GM08714 (cell line): Measurements from ENCODE around the gene EGR4.

ENCODE experiments used
- H3K4me3 ChIP-seq: fragments of 200-500 bp; sonication (Bioruptor generic); 2 replicates; pipeline ENCODE4 v1.5.1; 2014; ENCODE audit warnings: mild to moderate bottlenecking, low read length, inconsistent platforms
- ZNF274 ChIP-seq: IDR thresholded peaks from 2 replicates; pipeline ENCODE4 v1.6.1; 2012; ENCODE audit warnings: mild to moderate bottlenecking, low read depth, low read length

Gene EGR4

GRCh38 chr2:73295751-73296400 is 2.5 kb upstream of the EGR4 start:
- TF ChIP-seq ZNF274 = no peak
- H3K4me3 ChIP-seq = no peak overlapping the region

DNA sequence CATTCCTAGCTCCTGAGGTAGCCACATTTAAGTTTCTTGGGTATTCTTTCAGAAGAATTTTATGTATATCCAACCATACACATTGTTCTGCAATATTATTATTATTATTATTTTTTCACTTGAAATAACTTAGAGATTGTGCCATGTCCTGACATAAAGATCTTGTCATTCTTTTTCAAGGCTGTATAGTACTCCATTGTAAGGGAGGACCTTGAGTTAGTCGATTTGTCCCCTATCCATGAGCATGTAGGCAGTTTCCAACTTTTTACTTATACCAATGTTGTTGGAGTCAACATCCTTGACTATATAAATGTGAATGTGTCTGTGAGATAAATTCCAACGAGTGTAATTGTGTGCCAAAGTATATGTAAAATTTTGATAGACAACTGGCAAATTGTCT is 891 bp upstream of the EGR4 start:
- TF ChIP-seq ZNF274 = no peak
- no peak overlapping the region for H3K4me3 ChIP-seq

- TF ChIP-seq ZNF274 = no peak
- peak overlapping the region; percentile 55; the same call in 1 of the 2 replicates for H3K4me3 ChIP-seq
Observed at GRCh38 chr2:73292906-73293533, 328 bp downstream of the EGR4 start.

DNA sequence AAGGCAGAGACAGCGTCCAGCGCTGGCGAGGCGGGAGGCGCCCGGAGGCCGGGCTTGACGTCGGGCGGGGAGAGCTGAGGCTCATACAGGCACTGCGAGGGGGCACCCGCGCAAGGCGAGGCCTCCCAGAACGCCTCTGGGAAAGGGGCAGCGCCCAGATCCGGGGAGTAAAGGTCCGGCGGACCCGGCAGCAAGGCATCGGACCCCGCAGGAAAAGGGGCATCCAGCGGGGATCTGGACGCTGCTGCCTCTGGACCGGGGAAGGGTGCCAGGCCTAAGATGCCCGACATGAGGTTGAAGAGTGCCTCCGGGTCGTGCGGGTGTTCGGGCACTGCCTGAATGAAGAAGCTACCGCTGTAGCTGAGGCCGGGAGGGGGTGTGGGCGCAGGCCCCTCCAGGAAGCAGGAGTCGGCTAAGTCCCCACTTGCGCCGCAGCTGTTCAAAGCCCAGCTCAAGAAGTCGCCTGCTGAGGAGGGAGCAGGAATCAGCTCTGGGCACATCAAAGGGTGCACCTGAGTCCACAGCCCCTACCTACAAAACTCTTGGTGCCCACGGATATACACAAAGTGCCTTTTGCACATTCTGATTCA is 937 bp downstream of the EGR4 start:
- no peak for TF ChIP-seq ZNF274
- no peak overlapping the region for H3K4me3 ChIP-seq

DNA sequence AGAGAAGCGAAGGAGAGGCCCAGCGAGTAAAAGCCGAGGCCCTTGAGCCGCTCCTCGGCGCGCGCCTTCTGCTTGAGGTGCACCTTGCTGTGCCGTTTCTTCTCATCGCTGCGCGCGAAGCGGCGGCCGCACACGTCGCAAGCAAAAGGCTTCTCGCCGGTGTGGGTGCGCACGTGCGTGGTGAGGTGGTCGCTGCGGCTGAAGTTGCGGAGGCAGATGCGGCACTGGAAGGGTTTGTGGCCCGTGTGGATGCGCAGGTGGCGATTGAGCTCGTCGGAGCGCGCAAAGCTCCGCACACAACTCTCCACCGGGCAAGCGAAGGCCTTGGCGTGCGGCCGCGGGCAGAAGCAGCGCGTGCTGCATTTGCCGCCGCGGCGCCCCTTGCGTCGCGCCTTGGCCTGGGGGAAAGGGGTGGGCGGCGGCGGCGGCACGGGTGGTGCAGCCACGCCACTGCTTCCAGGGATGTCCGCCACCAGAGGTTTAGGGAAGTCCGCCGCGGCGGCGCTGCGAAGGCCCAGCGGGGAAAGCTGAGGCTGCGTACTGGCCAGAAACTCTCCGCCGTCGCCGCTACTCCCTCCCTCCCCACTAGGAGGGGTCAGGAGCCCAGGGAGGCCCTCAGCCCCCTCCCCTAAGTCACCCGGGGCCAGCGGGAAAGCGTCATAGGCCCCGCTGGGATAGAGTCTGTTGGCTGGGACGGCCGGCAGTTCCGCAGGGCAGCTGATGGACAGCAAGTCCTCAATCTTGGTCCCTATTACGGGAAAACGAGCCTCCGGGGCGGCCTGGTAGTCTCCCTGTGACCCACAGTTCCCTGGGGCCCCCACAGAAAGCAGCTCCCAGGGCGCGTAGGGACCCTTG is 1.7 kb downstream of the EGR4 start:
- TF ChIP-seq ZNF274 = no peak
- H3K4me3 ChIP-seq = peak overlapping the region; percentile 22; the same call in 1 of the 2 replicates

- H3K4me3 ChIP-seq = peak overlapping the region; percentile 22; the same call in 1 of the 2 replicates
- TF ChIP-seq ZNF274 = no peak
Observed at GRCh38 chr2:73291093-73291460, 2.3 kb downstream of the EGR4 start.

GRCh38 chr2:73290049-73290839 is 3.1 kb downstream of the EGR4 start:
- TF ChIP-seq ZNF274 = no peak
- no peak overlapping the region for H3K4me3 ChIP-seq

GRCh38 chr2:73289304-73289703 is 4.0 kb downstream of the EGR4 start:
- TF ChIP-seq ZNF274 = no peak
- H3K4me3 ChIP-seq = no peak overlapping the region

GRCh38 chr2:73286134-73286655 is 7.2 kb downstream of the EGR4 start:
- no peak overlapping the region for H3K4me3 ChIP-seq
- TF ChIP-seq ZNF274 = no peak

- no peak for TF ChIP-seq ZNF274
- peak overlapping the region; percentile 81; the same call in 1 of the 2 replicates for H3K4me3 ChIP-seq
Observed at GRCh38 chr2:73285159-73285739, 8.1 kb downstream of the EGR4 start.

DNA sequence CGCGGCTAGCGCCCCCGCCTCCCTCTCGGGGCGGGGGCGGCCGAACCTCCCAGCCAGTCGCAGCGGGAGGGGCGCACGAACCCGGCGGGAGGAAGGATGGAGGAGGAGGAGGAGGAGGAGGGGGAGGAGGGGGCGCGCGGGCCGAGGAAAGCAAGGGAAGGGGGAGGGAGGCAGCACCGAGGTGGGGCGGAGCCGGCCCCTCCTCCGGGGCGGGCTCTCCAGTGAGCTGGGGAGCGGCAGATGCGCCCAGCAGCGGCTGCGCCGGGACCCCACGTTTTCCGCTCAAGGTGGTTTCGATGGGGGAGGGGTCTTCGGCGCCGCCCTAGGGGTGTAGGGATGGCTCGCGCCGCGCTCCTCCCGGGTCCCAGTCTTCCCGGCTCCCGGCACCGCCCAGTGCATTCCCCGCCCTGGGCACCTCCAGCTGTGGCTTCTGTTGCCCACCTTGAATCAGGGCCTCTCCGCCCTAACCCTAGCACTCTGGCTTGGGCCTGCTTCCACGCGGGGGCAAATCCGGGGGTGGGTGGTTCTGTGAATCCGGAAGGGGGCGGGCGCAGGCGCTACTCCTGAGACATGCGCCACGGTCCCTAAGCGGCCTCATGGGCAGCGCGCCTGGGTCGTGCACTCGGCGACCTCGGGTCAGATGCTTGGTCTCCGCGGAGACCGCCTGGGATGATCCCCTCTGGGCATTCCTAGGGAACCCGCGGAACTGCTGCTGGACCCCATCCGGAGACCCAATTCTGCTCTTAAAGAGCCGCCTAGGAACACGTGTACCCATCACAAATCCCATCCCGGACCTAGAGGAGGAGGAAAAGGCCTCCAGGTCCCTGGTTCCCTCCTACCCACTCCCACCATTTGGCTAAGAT is 8.8 kb downstream of the EGR4 start, which contains the start of gene FBXO41:
FBXO41 (minus strand) TSS at position 183 of the 863 bp plus-strand sequence. CDS start 14,848 bp downstream, outside the sequence.
- H3K4me3 ChIP-seq = peak within 1 kb of the TSS; percentile 81
- TF ChIP-seq ZNF274 = no peak
